Neural cell (in vitro differentiated cells): Measurements from ENCODE around the gene BRSK2. TPM values are rescaled to one million over a fixed set of nuclear protein-coding genes. Genes with fewer than 3 reads are reported as not detected.

ENCODE experiments used
- H2AFZ ChIP-seq: fragments of 200-600, 300-800 bp; sonication (generic), shearing (Covaris generic); 2 replicates; pipeline ENCODE4 v1.6.0; 2014; ENCODE audit warnings: low read depth, mild to moderate bottlenecking, antibody characterized with exemption, low read length, moderate library complexity
- H3F3A ChIP-seq: fragments of 200-600 bp; shearing (Covaris generic); 2 replicates; pipeline ENCODE4 v1.6.1; 2016; ENCODE audit warnings: mild to moderate bottlenecking, moderate library complexity, mixed read lengths, antibody characterized with exemption, low read length; ENCODE audit not compliant: insufficient read depth, poor library complexity, severe bottlenecking
- H3K27ac ChIP-seq: fragments of 200-600, 300-800 bp; sonication (generic), shearing (Covaris generic); 2 replicates; pipeline ENCODE4 v1.5.1; 2014; ENCODE audit warnings: mild to moderate bottlenecking, low read length, moderate library complexity
- H3K27me3 ChIP-seq: fragments of 300-800, 200-600 bp; sonication (generic), shearing (Covaris generic); 2 replicates; pipeline ENCODE4 v1.6.0; 2014; ENCODE audit warnings: mild to moderate bottlenecking, low read depth, low read length, moderate library complexity; ENCODE audit not compliant: insufficient read depth
- H3K36me3 ChIP-seq: fragments of 300-800, 200-600 bp; sonication (generic), shearing (Covaris generic); 2 replicates; pipeline ENCODE4 v1.5.1; 2014; ENCODE audit warnings: mild to moderate bottlenecking, antibody characterized with exemption, low read length, moderate library complexity; ENCODE audit not compliant: insufficient read depth
- H3K4me2 ChIP-seq: fragments of 300-800, 200-600 bp; sonication (generic), shearing (Covaris generic); 2 replicates; pipeline ENCODE4 v1.6.0; 2014; ENCODE audit warnings: mild to moderate bottlenecking, low read length
- H3K4me3 ChIP-seq: fragments of 300-800, 200-600 bp; sonication (generic), shearing (Covaris generic); 2 replicates; pipeline ENCODE4 v1.5.1; 2014; ENCODE audit warnings: mild to moderate bottlenecking, low read length, moderate library complexity
- H3K79me2 ChIP-seq: fragments of 200-600 bp; shearing (Covaris generic); replicated peaks from 2 replicates; pipeline ENCODE4 v1.6.0; 2014; ENCODE audit warnings: mild to moderate bottlenecking, low read length, moderate library complexity; ENCODE audit not compliant: insufficient read depth
- H3K9ac ChIP-seq: fragments of 300-800, 200-600 bp; sonication (generic), shearing (Covaris generic); 2 replicates; pipeline ENCODE4 v1.6.1; 2016; ENCODE audit warnings: mild to moderate bottlenecking, low read length, mixed read lengths
- H3K9me2 ChIP-seq: fragments of 200-600 bp; shearing (Covaris generic); 2 replicates; pipeline ENCODE4 v1.6.1; 2016; ENCODE audit warnings: mild to moderate bottlenecking, low read length, mixed read lengths; ENCODE audit not compliant: insufficient read depth
- H3K9me3 ChIP-seq: fragments of 200-600, 300-800 bp; sonication (generic), shearing (Covaris generic); 2 replicates; pipeline ENCODE4 v1.6.1; 2016; ENCODE audit warnings: mild to moderate bottlenecking, mixed run types, low read length, moderate library complexity, mixed read lengths
- H4K20me1 ChIP-seq: fragments of 200-600 bp; shearing (Covaris generic); 2 replicates; pipeline ENCODE4 v1.6.1; 2016; ENCODE audit warnings: mild to moderate bottlenecking, mixed run types; ENCODE audit not compliant: insufficient read depth
- EP300 ChIP-seq: fragments of 450-650 bp; conservative IDR thresholded peaks from 2 replicates; pipeline ENCODE4 v1.6.1; 2014; ENCODE audit warnings: antibody characterized with exemption, mild to moderate bottlenecking, moderate library complexity; ENCODE audit not compliant: poor library complexity, severe bottlenecking
- EZH2 ChIP-seq: fragments of 200-600, 300-800 bp; shearing (Covaris generic), sonication (generic); IDR thresholded peaks from 2 replicates; pipeline ENCODE4 v1.6.1; 2014; ENCODE audit warnings: antibody characterized with exemption, low read length, borderline replicate concordance, mild to moderate bottlenecking; ENCODE audit not compliant: insufficient read depth, poor library complexity, severe bottlenecking
- MXI1 ChIP-seq: fragments of 450-650 bp; conservative IDR thresholded peaks from 2 replicates; pipeline ENCODE4 v1.6.1; 2014; ENCODE audit warnings: antibody characterized with exemption, mild to moderate bottlenecking; ENCODE audit not compliant: poor library complexity, severe bottlenecking
- POLR2AphosphoS5 ChIP-seq: IDR thresholded peaks from 2 replicates; pipeline ENCODE4 v1.6.1; 2012
- RAD21 ChIP-seq: fragments of 450-650 bp; conservative IDR thresholded peaks from 2 replicates; pipeline ENCODE4 v1.6.1; 2014; ENCODE audit warnings: antibody characterized with exemption, mild to moderate bottlenecking, moderate library complexity
- SMC3 ChIP-seq: fragments of 450-650 bp; conservative IDR thresholded peaks from 2 replicates; pipeline ENCODE4 v1.6.1; 2014; ENCODE audit warnings: antibody characterized with exemption, mild to moderate bottlenecking, moderate library complexity; ENCODE audit not compliant: poor library complexity
- TAF1 ChIP-seq: IDR thresholded peaks from 2 replicates; pipeline ENCODE4 v1.6.1; 2012; ENCODE audit warnings: low read depth
- polyA plus RNA-seq: library from polyadenylated mRNA; depleted of rRNA; stranded (reverse); fragments of >200 nt; gene quantifications from 2 replicates; pipeline ENCODE4 v1.2.3, GENCODE V29; 2014
- TF ChIP-seq, protein P1 (sequence below): fragments of 450-650 bp; IDR thresholded peaks from 2 replicates; pipeline ENCODE4 v1.5.1; 2014; ENCODE audit warnings: antibody characterized with exemption, mild to moderate bottlenecking, moderate library complexity; ENCODE audit not compliant: poor library complexity, severe bottlenecking
- TF ChIP-seq, protein P2 (sequence below): IDR thresholded peaks from 2 replicates; pipeline ENCODE4 v1.6.1; 2012; ENCODE audit warnings: borderline replicate concordance

BRSK2 gene
- polyA plus RNA-seq, 1 donor from 2014 or later = 47.5 TPM

DNA sequence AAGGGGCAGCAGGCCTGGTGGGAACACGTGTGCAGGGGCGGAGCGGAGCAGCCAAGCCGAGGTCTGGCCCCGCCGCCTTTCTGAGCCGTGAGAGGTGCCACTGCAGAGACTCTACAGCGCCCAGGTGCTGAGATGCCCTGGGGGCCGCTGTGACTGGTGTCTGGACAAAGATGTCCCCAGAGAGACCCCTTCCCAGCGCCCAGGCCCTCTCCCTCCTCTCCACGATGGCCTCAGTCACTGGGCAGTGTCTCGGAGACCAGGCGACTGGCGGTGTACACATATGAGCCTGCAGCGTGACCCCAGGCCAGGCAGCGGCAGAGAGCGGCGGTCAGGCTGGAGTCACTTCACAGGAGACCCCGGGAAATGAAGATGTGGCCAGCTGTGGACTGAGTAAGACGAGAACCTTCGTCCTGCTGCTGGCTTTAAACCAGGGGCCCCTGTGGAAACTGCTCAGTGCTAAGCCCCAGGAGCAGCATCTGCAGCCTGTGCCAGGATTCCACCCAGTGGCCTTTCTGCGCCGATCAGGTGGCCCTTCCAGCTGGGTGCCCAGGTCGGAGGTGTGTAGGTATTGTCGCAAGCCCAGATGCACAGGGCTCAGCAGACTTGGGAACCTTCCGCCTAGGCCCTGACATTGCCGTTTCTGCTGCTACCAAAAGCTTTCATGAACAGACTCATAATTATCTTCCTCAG lies 62.2 kb downstream of the BRSK2 start:
- H3F3A ChIP-seq = no peaks in the 10 kb centered on the region
- no peak overlapping the region for H3K4me2 ChIP-seq
- no peaks in the 10 kb centered on the region for H3K9me2 ChIP-seq
- H3K27ac ChIP-seq = no peak overlapping the region
- no peaks in the 10 kb centered on the region for H3K27me3 ChIP-seq
- H2AFZ ChIP-seq = no peak overlapping the region
- H3K9ac ChIP-seq = no peak overlapping the region
- H3K79me2 ChIP-seq = no peaks in the 10 kb centered on the region
- H3K9me3 ChIP-seq = no peaks in the 10 kb centered on the region
- TF ChIP-seq RAD21 (no peak), EZH2 (no peak), MXI1 (no peak), SMC3 (no peak), TAF1 (no peak), POLR2AphosphoS5 (no peak), EP300 (no peak)
- TF ChIP-seq, protein P1, sequence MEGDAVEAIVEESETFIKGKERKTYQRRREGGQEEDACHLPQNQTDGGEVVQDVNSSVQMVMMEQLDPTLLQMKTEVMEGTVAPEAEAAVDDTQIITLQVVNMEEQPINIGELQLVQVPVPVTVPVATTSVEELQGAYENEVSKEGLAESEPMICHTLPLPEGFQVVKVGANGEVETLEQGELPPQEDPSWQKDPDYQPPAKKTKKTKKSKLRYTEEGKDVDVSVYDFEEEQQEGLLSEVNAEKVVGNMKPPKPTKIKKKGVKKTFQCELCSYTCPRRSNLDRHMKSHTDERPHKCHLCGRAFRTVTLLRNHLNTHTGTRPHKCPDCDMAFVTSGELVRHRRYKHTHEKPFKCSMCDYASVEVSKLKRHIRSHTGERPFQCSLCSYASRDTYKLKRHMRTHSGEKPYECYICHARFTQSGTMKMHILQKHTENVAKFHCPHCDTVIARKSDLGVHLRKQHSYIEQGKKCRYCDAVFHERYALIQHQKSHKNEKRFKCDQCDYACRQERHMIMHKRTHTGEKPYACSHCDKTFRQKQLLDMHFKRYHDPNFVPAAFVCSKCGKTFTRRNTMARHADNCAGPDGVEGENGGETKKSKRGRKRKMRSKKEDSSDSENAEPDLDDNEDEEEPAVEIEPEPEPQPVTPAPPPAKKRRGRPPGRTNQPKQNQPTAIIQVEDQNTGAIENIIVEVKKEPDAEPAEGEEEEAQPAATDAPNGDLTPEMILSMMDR = no peak
- TF ChIP-seq, protein P2, sequence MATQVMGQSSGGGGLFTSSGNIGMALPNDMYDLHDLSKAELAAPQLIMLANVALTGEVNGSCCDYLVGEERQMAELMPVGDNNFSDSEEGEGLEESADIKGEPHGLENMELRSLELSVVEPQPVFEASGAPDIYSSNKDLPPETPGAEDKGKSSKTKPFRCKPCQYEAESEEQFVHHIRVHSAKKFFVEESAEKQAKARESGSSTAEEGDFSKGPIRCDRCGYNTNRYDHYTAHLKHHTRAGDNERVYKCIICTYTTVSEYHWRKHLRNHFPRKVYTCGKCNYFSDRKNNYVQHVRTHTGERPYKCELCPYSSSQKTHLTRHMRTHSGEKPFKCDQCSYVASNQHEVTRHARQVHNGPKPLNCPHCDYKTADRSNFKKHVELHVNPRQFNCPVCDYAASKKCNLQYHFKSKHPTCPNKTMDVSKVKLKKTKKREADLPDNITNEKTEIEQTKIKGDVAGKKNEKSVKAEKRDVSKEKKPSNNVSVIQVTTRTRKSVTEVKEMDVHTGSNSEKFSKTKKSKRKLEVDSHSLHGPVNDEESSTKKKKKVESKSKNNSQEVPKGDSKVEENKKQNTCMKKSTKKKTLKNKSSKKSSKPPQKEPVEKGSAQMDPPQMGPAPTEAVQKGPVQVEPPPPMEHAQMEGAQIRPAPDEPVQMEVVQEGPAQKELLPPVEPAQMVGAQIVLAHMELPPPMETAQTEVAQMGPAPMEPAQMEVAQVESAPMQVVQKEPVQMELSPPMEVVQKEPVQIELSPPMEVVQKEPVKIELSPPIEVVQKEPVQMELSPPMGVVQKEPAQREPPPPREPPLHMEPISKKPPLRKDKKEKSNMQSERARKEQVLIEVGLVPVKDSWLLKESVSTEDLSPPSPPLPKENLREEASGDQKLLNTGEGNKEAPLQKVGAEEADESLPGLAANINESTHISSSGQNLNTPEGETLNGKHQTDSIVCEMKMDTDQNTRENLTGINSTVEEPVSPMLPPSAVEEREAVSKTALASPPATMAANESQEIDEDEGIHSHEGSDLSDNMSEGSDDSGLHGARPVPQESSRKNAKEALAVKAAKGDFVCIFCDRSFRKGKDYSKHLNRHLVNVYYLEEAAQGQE = no peak
- H3K4me3 ChIP-seq = no peak overlapping the region
- no peaks in the 10 kb centered on the region for H3K36me3 ChIP-seq
- no peaks in the 10 kb centered on the region for H4K20me1 ChIP-seq

DNA sequence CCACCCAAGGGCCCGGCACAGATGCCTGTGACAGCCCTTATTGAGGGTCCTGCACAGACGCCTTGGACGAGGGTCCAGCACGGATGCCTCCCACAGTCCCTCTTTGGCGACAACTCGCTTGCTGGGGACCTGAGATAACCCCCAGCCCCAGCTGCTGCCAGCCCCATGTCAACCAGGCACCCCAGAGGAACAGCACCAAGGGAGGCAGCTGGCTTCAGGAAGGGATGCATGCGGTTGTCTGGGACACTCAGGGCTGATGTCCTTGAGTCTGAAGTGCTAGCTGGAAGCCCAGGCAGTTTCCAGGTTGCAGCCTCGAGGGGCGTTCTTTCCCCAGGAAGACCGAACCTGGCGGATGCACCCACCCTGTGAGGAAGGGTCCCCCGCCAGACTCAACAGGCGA lies 63.0 kb downstream of the BRSK2 start:
- no peak overlapping the region for H3K27ac ChIP-seq
- H3K27me3 ChIP-seq = no peaks in the 10 kb centered on the region
- no peaks in the 10 kb centered on the region for H3K36me3 ChIP-seq

More for the DNA sequence above, 63.0 kb downstream of the BRSK2 start:
- no peak overlapping the region for H3K4me3 ChIP-seq
- TF ChIP-seq POLR2AphosphoS5 (no peak), SMC3 (no peak), TAF1 (no peak)
- no peak overlapping the region for H2AFZ ChIP-seq
- H3K4me2 ChIP-seq = no peak overlapping the region
- no peak overlapping the region for H3K9ac ChIP-seq
- no peaks in the 10 kb centered on the region for H3K9me2 ChIP-seq
- H3K9me3 ChIP-seq = no peaks in the 10 kb centered on the region
- no peaks in the 10 kb centered on the region for H3K79me2 ChIP-seq
- no peaks in the 10 kb centered on the region for H4K20me1 ChIP-seq
- H3F3A ChIP-seq = no peaks in the 10 kb centered on the region
